GM23338 (cell line): ENCODE measurements around the gene IFI16. TPM values are rescaled to one million over a fixed set of nuclear protein-coding genes. Genes with fewer than 3 reads are reported as not detected.

Source experiments
- ATAC-seq: fragments of 200-7000 bp; cut with Tn5 transposase; 3 replicates; pipeline ENCODE4 v1.9.1; 2020
- DNase-seq: peaks from one replicate; pipeline ENCODE4 v3.0.0-alpha.2; 2015; ENCODE audit warnings: low spot score
- H2AFZ ChIP-seq: fragments of 200-600 bp; sonication (generic); 2 replicates; pipeline ENCODE4 v1.8.0; 2016; ENCODE audit warnings: antibody characterized with exemption, mild to moderate bottlenecking, moderate library complexity
- H3F3A ChIP-seq: fragments of 200-600 bp; sonication (generic); replicated peaks from 2 replicates; pipeline ENCODE4 v1.8.0; 2017; ENCODE audit warnings: antibody characterized with exemption, mixed run types, low read depth
- H3K27ac ChIP-seq: fragments of 200-600 bp; sonication (generic); 2 replicates; pipeline ENCODE4 v1.6.1; 2016; ENCODE audit warnings: low read depth
- H3K27me3 ChIP-seq: fragments of 200-600 bp; sonication (generic); 2 replicates; pipeline ENCODE4 v1.8.0; 2016; ENCODE audit warnings: mild to moderate bottlenecking, mixed run types, moderate library complexity; ENCODE audit not compliant: insufficient read depth
- H3K36me3 ChIP-seq: fragments of 200-600 bp; sonication (generic); 2 replicates; pipeline ENCODE4 v1.8.0; 2016; ENCODE audit warnings: mild to moderate bottlenecking; ENCODE audit not compliant: insufficient read depth
- H3K4me1 ChIP-seq: fragments of 200-600 bp; sonication (generic); 2 replicates; pipeline ENCODE4 v1.8.0; 2016; ENCODE audit warnings: mild to moderate bottlenecking, moderate library complexity; ENCODE audit not compliant: insufficient read depth
- H3K4me2 ChIP-seq: fragments of 200-600 bp; sonication (generic); 2 replicates; pipeline ENCODE4 v1.7.1; 2017; ENCODE audit warnings: mixed run types
- H3K4me3 ChIP-seq: fragments of 200-600 bp; sonication (generic); 2 replicates; pipeline ENCODE4 v1.6.1; 2016; ENCODE audit warnings: mixed run types
- H3K79me2 ChIP-seq: fragments of 200-600 bp; sonication (generic); replicated peaks from 2 replicates; pipeline ENCODE4 v1.8.0; 2017; ENCODE audit warnings: mild to moderate bottlenecking; ENCODE audit not compliant: insufficient read depth
- H3K9me2 ChIP-seq: fragments of 200-600 bp; sonication (generic); 2 replicates; pipeline ENCODE4 v1.8.0; 2017; ENCODE audit not compliant: insufficient read depth
- H4K20me1 ChIP-seq: fragments of 200-600 bp; sonication (generic); replicated peaks from 2 replicates; pipeline ENCODE4 v1.8.0; 2017; ENCODE audit warnings: mild to moderate bottlenecking; ENCODE audit not compliant: insufficient read depth
- H3K27ac Mint-ChIP-seq: 2 replicates; pipeline ENCODE4 v1.8.0; 2020; ENCODE audit warnings: inconsistent platforms, mild to moderate bottlenecking, moderate library complexity, mixed read lengths
- H3K27me3 Mint-ChIP-seq: 3 replicates; pipeline ENCODE4 v1.8.0; 2022; ENCODE audit warnings: low read depth, mild to moderate bottlenecking, moderate library complexity, mixed read lengths, inconsistent platforms; ENCODE audit not compliant: insufficient read depth, poor library complexity
- H3K36me3 Mint-ChIP-seq: 3 replicates; pipeline ENCODE4 v1.8.0; 2021; ENCODE audit warnings: low read depth, mild to moderate bottlenecking, inconsistent platforms, moderate library complexity, mixed read lengths
- H3K4me1 Mint-ChIP-seq: 3 replicates; pipeline ENCODE4 v1.8.0; 2020; ENCODE audit warnings: mild to moderate bottlenecking, inconsistent platforms, mixed read lengths
- H3K4me3 Mint-ChIP-seq: 3 replicates; pipeline ENCODE4 v1.8.0; 2021; ENCODE audit warnings: moderate library complexity, mild to moderate bottlenecking, inconsistent platforms, mixed read lengths
- H3K9me3 Mint-ChIP-seq: 3 replicates; pipeline ENCODE4 v1.8.0; 2020; ENCODE audit warnings: moderate library complexity, mild to moderate bottlenecking, inconsistent platforms, mixed read lengths
- CREB1 ChIP-seq: fragments of 250-450 bp; sonication (Bioruptor Pico); IDR thresholded peaks from 2 replicates; pipeline ENCODE4 v1.5.0; 2020; ENCODE audit warnings: low read depth, mild to moderate bottlenecking, moderate library complexity
- CTCF ChIP-seq, 2 experiments: fragments of 200-600 bp in 1 of 2; sonication (generic) in 1 of 2; conservative IDR thresholded peaks; 2 replicates each; pipeline versions ENCODE4 v1.5.1 to v1.6.1; 2016 to 2017; ENCODE audit warnings: antibody characterized with exemption in 2 of 2, low read depth in 2 of 2, mild to moderate bottlenecking in 2 of 2, moderate library complexity in 1 of 2
- STAT1 ChIP-seq: IDR thresholded peaks from one replicate; pipeline ENCODE4 v1.6.1; 2016; ENCODE audit warnings: antibody characterized with exemption; ENCODE audit not compliant: unreplicated experiment
- ZNF114 ChIP-seq: fragments of 250-450 bp; sonication (Bioruptor Pico); IDR thresholded peaks from 2 replicates; pipeline ENCODE4 v1.5.0; 2020; ENCODE audit warnings: mild to moderate bottlenecking, moderate library complexity
- ZNF462 ChIP-seq: fragments of 250-450 bp; sonication (Bioruptor Pico); IDR thresholded peaks from 2 replicates; pipeline ENCODE4 v1.5.0; 2020; ENCODE audit warnings: mild to moderate bottlenecking, moderate library complexity
- polyA plus RNA-seq: library from polyadenylated mRNA; unstranded; fragments of >200 nt; fragmentation: Nextera tagmentation; extraction: Ambion mirVana; gene quantifications from 2 replicates; pipeline ENCODE4 v1.2.1, GENCODE V29; 2016
- total RNA-seq: library from RNA; depleted of rRNA; stranded (reverse); fragments of >200 nt; shearing (Covaris generic); gene quantifications from 2 replicates; pipeline ENCODE4 v1.2.3, GENCODE V29; 2014

The IFI16 gene
- total and polyA plus RNA-seq, 2 experiments from 2014 or later = 0.31 to 2.1 TPM

- no peak for TF ChIP-seq ZNF462 (CRISPR knock-in tag)
Observed at GRCh38 chr1:159090286-159091179, 80.8 kb downstream of the IFI16 start (continued).

GRCh38 chr1:159091180-159091560, 81.5 kb downstream of the IFI16 start:
- Histone ChIP-seq H2AFZ (no peak overlapping the region), H3K79me2 (no peaks in the 10 kb centered on the region), H4K20me1 (no peaks in the 10 kb centered on the region), H3K27ac (no peak overlapping the region), H3K9me2 (no peaks in the 10 kb centered on the region), H3K36me3 (no peaks in the 10 kb centered on the region), H3K4me1 (no peaks in the 10 kb centered on the region), H3K4me2 (no peak overlapping the region), H3F3A (no peaks in the 10 kb centered on the region), H3K27me3 (no peaks in the 10 kb centered on the region), H3K4me3 (no peak overlapping the region)
- no peak for DNase-seq
- Mint-ChIP-seq H3K36me3 (no peaks in the 10 kb centered on the region), H3K9me3 (no peaks in the 10 kb centered on the region), H3K4me1 (no peaks in the 10 kb centered on the region), H3K27ac (no peak overlapping the region), H3K4me3 (no peak overlapping the region), H3K27me3 (no peaks in the 10 kb centered on the region)
- no peak for ATAC-seq
- TF ChIP-seq ZNF462 (CRISPR knock-in tag) (no peak), ZNF114 (CRISPR knock-in tag) (no peak), CREB1 (CRISPR knock-in tag) (no peak), STAT1 (no peak), CTCF (conservative IDR thresholded peaks at IDR 0.05; ENCODE audit: low read depth in 2 of 2) (no peak)
